Colonic mucosa (tissue), 4 donors: ENCODE results near the gene MUS81. TPM values are rescaled to one million over a fixed set of nuclear protein-coding genes. Genes with fewer than 3 reads are reported as not detected.

ENCODE experiments used
- DNase-seq: peaks from one replicate; pipeline ENCODE4 v3.0.0-alpha.2; 2020
- H3K27ac ChIP-seq: fragments of 200-600 bp; one replicate; pipeline ENCODE4 v1.8.0; 2021
- H3K27me3 ChIP-seq: fragments of 200-600 bp; one replicate; pipeline ENCODE4 v1.8.0; 2021
- H3K36me3 ChIP-seq: fragments of 200-600 bp; one replicate; pipeline ENCODE4 v1.8.0; 2021
- H3K4me1 ChIP-seq: fragments of 200-600 bp; one replicate; pipeline ENCODE4 v1.8.0; 2021; ENCODE audit warnings: mild to moderate bottlenecking
- H3K4me3 ChIP-seq: fragments of 200-600 bp; one replicate; pipeline ENCODE4 v1.8.0; 2021
- H3K9ac ChIP-seq, 2 donors: one replicate each; pipeline ENCODE4 v1.7.0; 2013; ENCODE audit warnings: control low read depth in 2 of 2, low read depth in 2 of 2, low read length in 2 of 2
- H3K9me3 ChIP-seq: fragments of 200-600 bp; one replicate; pipeline ENCODE4 v1.8.0; 2021
- CTCF ChIP-seq: fragments of 200-600 bp; IDR thresholded peaks from one replicate; pipeline ENCODE4 v1.8.0; 2022; ENCODE audit warnings: antibody characterized with exemption, mild to moderate bottlenecking
- intact Hi-C: fragments of 100-400 bp; cut with DNase I; formaldehyde crosslinking; loops from one replicate; pipeline ENCODE4 v1.14.1; 2022
- total RNA-seq, 2 donors: library from RNA; stranded (reverse); fragmentation: NEBNext Ultra II Directional in 1 of 2; extraction: Animal tissue kit (Norgen Biotek cat#: 25700) in 1 of 2; gene quantifications; one replicate each; pipeline ENCODE4 v1.2.1, GENCODE V29; 2021
- donor health status: healthy.
- donor health status: DM: no; HTN: no; CAD: no.
- donor health status: DM: no; HTN: no; CAD: no.

The MUS81 gene
- total RNA-seq, 2 donors from 2014 or later, result 47.2 to 62.5 TPM

DNA sequence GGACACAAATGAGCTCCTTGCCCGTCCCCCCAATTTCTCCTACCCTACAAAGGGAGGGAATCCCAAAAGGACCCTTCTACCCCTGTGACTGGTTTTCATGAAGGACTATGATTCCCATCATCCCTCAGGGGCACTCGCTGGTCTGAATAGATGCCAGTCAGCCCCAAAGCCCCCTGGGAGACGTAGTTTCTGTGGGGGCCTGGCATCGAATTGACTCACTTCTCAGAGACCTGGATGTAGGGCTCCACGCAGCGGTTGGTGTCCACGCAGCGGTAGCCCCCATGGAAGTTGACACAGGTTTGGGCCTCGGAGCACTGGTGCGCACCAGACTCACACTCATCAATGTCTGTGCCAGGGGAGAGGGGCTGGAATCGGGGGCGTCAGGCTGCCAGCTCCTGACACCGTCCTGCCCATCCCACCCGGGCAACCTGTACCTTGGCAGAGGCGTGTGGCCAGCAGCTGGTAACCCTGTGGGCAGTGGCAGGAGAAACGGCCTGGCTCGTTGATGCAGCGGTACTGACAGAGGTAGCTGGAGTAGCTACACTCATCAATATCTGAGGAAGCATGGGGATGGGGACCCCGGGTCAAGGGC, 7.9 kb downstream of the MUS81 start:
- Histone ChIP-seq H3K9ac (no peak overlapping the region), H3K4me1 (no peaks in the 10 kb centered on the region), H3K36me3 (no peaks in the 10 kb centered on the region), H3K27me3 (no peaks in the 10 kb centered on the region), H3K9me3 (no peaks in the 10 kb centered on the region), H3K4me3 (no peak overlapping the region), H3K27ac (no peak overlapping the region)
- no peak for DNase-seq
- no peak for TF ChIP-seq CTCF
- intact Hi-C loops, result no loop called here

DNA sequence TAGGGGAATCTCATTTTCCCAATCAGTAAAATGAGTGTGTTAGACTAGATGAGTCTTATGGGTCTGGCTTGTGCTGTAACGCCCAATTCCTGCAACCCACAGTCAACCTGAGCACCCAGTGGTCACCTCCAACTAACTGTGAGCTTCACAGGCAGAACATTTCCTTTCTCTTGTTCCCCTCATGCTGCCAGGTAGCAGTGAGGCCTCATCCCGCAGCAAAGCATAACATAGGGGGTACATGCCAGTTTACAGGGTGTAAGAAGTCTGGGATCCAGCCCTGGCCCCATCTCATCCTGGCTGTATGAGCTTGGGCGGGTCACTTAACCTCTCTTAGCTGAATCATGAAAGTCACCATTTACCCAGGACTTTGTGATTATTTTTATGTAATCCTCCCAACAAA, 8.7 kb downstream of the MUS81 start:
- Histone ChIP-seq H3K4me3 (no peak overlapping the region), H3K27ac (no peak overlapping the region), H3K36me3 (no peaks in the 10 kb centered on the region), H3K4me1 (no peaks in the 10 kb centered on the region), H3K9me3 (no peaks in the 10 kb centered on the region), H3K27me3 (no peaks in the 10 kb centered on the region), H3K9ac (no peak overlapping the region)
- intact Hi-C loops, result no loop called here
- DNase-seq, result no peak
- TF ChIP-seq CTCF, result no peak

DNA sequence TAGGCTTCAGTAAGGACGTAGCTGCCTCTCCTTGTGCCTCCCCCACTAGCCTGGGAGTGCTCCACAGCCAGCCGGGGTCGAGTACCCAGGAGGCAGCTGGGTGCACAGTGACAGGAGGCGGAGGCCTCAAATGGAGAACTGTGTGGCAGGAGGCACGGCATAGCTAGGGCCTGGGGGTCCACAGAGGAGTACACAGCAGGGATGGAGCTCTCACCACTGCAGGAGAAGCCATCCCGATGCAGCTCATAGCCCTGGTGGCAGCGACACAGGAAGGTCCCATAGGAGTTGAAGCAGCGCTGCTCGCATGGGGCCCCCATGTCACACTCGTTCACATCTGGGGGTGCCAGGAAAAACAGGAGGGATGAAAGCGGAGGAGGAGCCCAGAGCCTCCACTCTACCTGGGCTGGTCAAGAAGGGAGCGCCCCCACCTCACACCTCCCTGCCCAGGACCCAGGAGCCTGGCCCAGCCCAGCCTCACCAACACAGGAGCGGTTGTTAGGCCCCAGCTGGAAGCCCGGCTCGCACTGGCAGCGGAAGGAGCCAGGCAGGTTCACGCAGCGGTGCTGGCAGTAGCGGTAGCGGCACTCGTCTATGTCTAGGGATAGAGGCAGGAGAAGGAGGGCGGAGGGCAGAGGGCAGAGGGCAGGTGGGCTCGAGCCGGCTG, 9.5 kb downstream of the MUS81 start:
- DNase-seq, result no peak
- Histone ChIP-seq H3K27ac (no peak overlapping the region), H3K27me3 (no peaks in the 10 kb centered on the region), H3K9me3 (no peaks in the 10 kb centered on the region), H3K36me3 (no peaks in the 10 kb centered on the region), H3K4me3 (no peak overlapping the region), H3K4me1 (no peaks in the 10 kb centered on the region), H3K9ac (no peak overlapping the region)
- intact Hi-C loops, result no loop called here
- no peak for TF ChIP-seq CTCF

DNA sequence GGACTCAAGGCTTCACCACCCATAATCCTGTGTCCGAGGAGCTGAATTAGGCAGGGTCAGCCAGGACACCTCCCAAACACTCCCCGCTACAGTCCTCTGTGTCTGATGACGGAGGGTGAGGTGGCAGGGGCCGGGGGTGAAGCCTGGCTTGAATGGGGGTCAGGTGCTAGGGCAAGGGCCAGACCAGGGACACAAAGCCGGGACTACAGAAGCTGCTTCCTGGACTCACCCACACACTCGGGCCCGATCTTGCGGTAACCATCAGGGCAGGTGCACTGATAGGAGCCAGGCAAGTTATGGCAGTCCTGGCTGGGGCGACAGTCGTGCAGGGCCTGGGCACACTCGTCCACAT, 10.1 kb downstream of the MUS81 start:
- Histone ChIP-seq H3K27ac (no peak overlapping the region), H3K36me3 (no peaks in the 10 kb centered on the region), H3K4me3 (no peak overlapping the region), H3K9me3 (no peaks in the 10 kb centered on the region), H3K4me1 (no peaks in the 10 kb centered on the region), H3K27me3 (no peaks in the 10 kb centered on the region), H3K9ac (peak overlapping the region in 1 of 2 donors; percentile 19)
- no peak for DNase-seq
- no peak for TF ChIP-seq CTCF
- intact Hi-C loops, result no loop called here

DNA sequence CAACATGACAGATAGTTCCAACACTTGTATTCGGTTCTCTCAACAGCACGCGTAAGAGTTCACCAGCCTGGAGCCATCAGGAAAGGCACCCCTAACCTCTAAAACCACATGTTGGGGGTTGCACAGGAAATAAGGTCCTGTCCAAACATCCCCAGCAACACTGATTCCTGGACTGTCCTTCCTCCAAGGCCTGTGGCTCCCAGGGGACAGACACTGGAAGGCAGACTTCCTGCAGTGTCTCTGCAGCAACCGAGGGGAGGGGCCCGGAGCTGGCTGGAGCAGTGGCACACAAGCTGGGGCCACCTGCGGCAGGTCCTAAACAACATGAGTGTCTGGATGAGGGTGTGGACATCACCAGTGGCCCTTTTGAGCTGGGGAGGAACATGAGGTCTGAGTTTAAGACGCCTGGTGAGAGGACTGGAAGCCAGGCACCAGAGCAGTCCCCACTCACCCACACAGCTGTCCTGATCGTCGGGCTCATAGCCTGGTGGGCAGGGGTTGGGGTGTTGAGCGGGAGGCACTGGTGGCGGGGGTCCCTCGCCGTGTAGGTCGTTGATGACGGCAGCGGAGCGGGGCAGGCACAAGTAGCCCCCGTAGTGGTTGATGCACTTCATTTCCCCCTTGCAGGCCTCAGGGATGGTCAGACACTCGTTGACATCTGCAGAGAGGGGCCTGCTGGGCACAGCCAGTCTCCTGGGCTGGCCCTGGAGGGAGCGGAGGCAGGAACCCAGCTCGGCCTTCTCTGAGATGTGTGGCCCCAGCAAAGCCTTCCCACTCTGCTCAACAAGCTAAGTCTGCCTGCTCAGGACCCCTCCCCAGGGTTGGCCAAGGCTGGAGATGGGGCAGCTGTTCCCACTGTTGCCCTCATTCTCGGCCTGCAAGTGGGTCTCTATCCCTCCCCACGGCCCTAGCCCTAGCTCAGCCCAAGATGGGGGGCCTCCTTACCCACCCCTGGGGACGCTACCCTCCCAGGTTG, 10.8 kb downstream of the MUS81 start:
- H3K27ac ChIP-seq, result peak overlapping the region; percentile 67
- no peaks in the 10 kb centered on the region for H3K27me3 ChIP-seq
- no peaks in the 10 kb centered on the region for H3K4me1 ChIP-seq
- H3K9me3 ChIP-seq, result no peaks in the 10 kb centered on the region
- H3K4me3 ChIP-seq, result no peak overlapping the region
- DNase-seq, result no peak
- intact Hi-C loops, result no loop called here
- no peak for TF ChIP-seq CTCF
- H3K9ac ChIP-seq, result peak overlapping the region; percentile 18 to 65
- no peaks in the 10 kb centered on the region for H3K36me3 ChIP-seq
